Measurements from ENCODE around the gene ASPHD2.

ASPHD2 gene

DNA sequence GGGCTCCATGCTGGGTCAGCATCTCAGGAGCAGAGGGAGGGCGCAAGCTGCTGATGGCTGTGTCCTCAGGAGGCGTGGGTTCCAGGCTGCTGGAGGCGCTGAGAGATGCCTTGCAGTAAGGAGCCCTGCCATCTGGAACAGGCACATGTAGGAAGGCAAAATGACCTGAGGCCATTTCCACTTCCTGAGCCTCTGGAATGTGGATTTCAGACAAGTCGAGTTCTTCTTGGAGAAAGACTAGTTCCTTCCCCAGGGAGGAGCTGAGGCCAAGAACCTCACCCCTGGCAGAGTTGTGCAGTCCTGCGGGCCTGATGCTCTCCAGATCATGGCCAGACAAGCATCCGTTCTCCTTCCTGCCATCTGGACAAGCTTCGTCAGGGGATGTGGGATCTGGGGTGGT, 35.3 kb downstream of the ASPHD2 start:
- H3K36me3 ChIP-seq (ENCODE audit: control insufficient read depth in 2 of 2, insufficient read depth in 1 of 2, low read length in 2 of 2), result peaks cover 32 to 97% of the 10 kb centered on the region in 2 experiments
- no peak overlapping the region for H3K27ac ChIP-seq (ENCODE audit: extremely low read depth, low read depth, low read length)
- no peaks in the 10 kb centered on the region; the same call in 1 of the 2 replicates for H3K4me1 ChIP-seq (ENCODE audit: control insufficient read depth, insufficient read depth, low read length)
- TF ChIP-seq ZNF248 (tag by site-specific recombination; IDR thresholded peaks at IDR 0.05) (no peak), ZNF394 (tag by site-specific recombination; IDR thresholded peaks at IDR 0.05; ENCODE audit: borderline replicate concordance) (no peak), ZNF521 (tag by site-specific recombination; IDR thresholded peaks at IDR 0.05) (no peak), ZNF501 (tag by site-specific recombination; IDR thresholded peaks at IDR 0.05) (no peak), ZNF175 (tag by site-specific recombination; IDR thresholded peaks at IDR 0.05) (no peak), TCF7L2 (IDR thresholded peaks at IDR 0.05; ENCODE audit: borderline replicate concordance, low read depth, low read length) (no peak), ZNF664 (tag by site-specific recombination; IDR thresholded peaks at IDR 0.05) (no peak), ZNF701 (tag by site-specific recombination; IDR thresholded peaks at IDR 0.05) (no peak), ZSCAN30 (tag by site-specific recombination; IDR thresholded peaks at IDR 0.05) (no peak)
- TF ChIP-seq, protein P1, sequence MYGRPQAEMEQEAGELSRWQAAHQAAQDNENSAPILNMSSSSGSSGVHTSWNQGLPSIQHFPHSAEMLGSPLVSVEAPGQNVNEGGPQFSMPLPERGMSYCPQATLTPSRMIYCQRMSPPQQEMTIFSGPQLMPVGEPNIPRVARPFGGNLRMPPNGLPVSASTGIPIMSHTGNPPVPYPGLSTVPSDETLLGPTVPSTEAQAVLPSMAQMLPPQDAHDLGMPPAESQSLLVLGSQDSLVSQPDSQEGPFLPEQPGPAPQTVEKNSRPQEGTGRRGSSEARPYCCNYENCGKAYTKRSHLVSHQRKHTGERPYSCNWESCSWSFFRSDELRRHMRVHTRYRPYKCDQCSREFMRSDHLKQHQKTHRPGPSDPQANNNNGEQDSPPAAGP (tag by site-specific recombination; IDR thresholded peaks at IDR 0.05), result no peak
- TF ChIP-seq, protein P2, sequence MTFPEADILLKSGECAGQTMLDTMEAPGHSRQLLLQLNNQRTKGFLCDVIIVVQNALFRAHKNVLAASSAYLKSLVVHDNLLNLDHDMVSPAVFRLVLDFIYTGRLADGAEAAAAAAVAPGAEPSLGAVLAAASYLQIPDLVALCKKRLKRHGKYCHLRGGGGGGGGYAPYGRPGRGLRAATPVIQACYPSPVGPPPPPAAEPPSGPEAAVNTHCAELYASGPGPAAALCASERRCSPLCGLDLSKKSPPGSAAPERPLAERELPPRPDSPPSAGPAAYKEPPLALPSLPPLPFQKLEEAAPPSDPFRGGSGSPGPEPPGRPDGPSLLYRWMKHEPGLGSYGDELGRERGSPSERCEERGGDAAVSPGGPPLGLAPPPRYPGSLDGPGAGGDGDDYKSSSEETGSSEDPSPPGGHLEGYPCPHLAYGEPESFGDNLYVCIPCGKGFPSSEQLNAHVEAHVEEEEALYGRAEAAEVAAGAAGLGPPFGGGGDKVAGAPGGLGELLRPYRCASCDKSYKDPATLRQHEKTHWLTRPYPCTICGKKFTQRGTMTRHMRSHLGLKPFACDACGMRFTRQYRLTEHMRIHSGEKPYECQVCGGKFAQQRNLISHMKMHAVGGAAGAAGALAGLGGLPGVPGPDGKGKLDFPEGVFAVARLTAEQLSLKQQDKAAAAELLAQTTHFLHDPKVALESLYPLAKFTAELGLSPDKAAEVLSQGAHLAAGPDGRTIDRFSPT (tag by site-specific recombination; IDR thresholded peaks at IDR 0.05), result no peak
- TF ChIP-seq, protein P3, sequence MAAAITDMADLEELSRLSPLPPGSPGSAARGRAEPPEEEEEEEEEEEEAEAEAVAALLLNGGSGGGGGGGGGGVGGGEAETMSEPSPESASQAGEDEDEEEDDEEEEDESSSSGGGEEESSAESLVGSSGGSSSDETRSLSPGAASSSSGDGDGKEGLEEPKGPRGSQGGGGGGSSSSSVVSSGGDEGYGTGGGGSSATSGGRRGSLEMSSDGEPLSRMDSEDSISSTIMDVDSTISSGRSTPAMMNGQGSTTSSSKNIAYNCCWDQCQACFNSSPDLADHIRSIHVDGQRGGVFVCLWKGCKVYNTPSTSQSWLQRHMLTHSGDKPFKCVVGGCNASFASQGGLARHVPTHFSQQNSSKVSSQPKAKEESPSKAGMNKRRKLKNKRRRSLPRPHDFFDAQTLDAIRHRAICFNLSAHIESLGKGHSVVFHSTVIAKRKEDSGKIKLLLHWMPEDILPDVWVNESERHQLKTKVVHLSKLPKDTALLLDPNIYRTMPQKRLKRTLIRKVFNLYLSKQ (tag by site-specific recombination; IDR thresholded peaks at IDR 0.05; ENCODE audit: borderline replicate concordance), result no peak
- no peak overlapping the region for H3K4me3 ChIP-seq (ENCODE audit: low read depth, low read length)
- CTCF ChIA-PET, result interaction anchor here (0.7 to 10.4 kb wide), 5 partner anchors 12 to 1615 kb away, joined by 3 to 267 read pairs (median 4); no protein-coding TSS in a partner anchor
- POLR2A ChIA-PET, result no interaction called here
- H3K9me3 ChIP-seq (ENCODE audit: control insufficient read depth, insufficient read depth, low read depth, low read length), result no peaks in the 10 kb centered on the region

DNA sequence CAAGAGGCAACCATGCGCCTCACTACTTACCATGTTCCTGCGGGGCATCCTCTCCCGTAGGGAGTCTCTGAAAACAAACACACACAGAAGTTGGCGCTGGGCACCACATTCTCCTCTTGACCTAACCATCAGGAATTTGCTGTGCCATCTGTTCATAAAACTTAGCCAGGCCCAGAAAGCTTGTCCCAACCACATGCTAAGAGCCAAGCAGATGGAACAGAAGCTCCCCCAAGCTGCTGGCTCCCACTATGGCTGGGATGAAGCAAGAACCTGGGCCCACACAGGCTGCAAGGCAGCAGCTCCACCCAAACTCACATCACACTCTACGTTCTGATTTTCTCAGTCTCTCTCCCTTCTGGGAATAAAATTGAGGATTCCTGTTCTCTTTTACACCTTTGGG, 37.1 kb downstream of the ASPHD2 start:
- POLR2A ChIA-PET, result no interaction called here
- CTCF ChIA-PET, result interaction anchor here (0.6 to 10.4 kb wide), 3 partner anchors 68 to 181 kb away, joined by 3 to 267 read pairs (median 195); no protein-coding TSS in a partner anchor
- Histone ChIP-seq H3K4me3 (ENCODE audit: low read depth, low read length) (no peak overlapping the region), H3K27ac (ENCODE audit: extremely low read depth, low read depth, low read length) (no peak overlapping the region), H3K36me3 (ENCODE audit: control insufficient read depth in 2 of 2, insufficient read depth in 1 of 2, low read length in 2 of 2) (peaks cover 35 to 98% of the 10 kb centered on the region in 2 experiments), H3K4me1 (ENCODE audit: control insufficient read depth, insufficient read depth, low read length) (no peaks in the 10 kb centered on the region; the same call in 1 of the 2 replicates), H3K9me3 (ENCODE audit: control insufficient read depth, insufficient read depth, low read depth, low read length) (no peaks in the 10 kb centered on the region)
- TF ChIP-seq, protein P4, sequence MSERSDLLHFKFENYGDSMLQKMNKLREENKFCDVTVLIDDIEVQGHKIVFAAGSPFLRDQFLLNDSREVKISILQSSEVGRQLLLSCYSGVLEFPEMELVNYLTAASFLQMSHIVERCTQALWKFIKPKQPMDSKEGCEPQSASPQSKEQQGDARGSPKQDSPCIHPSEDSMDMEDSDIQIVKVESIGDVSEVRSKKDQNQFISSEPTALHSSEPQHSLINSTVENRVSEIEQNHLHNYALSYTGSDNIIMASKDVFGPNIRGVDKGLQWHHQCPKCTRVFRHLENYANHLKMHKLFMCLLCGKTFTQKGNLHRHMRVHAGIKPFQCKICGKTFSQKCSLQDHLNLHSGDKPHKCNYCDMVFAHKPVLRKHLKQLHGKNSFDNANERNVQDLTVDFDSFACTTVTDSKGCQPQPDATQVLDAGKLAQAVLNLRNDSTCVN (tag by site-specific recombination; optimal IDR thresholded peaks at IDR 0.05), result no peak
- no peak for TF ChIP-seq ZNF214 (tag by site-specific recombination; IDR thresholded peaks at IDR 0.05; ENCODE audit: borderline replicate concordance)
- TF ChIP-seq, protein P5, sequence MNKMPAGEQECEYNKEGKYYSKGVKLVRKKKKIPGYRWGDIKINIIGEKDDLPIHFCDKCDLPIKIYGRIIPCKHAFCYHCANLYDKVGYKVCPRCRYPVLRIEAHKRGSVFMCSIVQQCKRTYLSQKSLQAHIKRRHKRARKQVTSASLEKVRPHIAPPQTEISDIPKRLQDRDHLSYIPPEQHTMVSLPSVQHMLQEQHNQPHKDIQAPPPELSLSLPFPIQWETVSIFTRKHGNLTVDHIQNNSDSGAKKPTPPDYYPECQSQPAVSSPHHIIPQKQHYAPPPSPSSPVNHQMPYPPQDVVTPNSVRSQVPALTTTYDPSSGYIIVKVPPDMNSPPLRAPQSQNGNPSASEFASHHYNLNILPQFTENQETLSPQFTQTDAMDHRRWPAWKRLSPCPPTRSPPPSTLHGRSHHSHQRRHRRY (tag by site-specific recombination; IDR thresholded peaks at IDR 0.05), result no peak
- TF ChIP-seq, protein P6, sequence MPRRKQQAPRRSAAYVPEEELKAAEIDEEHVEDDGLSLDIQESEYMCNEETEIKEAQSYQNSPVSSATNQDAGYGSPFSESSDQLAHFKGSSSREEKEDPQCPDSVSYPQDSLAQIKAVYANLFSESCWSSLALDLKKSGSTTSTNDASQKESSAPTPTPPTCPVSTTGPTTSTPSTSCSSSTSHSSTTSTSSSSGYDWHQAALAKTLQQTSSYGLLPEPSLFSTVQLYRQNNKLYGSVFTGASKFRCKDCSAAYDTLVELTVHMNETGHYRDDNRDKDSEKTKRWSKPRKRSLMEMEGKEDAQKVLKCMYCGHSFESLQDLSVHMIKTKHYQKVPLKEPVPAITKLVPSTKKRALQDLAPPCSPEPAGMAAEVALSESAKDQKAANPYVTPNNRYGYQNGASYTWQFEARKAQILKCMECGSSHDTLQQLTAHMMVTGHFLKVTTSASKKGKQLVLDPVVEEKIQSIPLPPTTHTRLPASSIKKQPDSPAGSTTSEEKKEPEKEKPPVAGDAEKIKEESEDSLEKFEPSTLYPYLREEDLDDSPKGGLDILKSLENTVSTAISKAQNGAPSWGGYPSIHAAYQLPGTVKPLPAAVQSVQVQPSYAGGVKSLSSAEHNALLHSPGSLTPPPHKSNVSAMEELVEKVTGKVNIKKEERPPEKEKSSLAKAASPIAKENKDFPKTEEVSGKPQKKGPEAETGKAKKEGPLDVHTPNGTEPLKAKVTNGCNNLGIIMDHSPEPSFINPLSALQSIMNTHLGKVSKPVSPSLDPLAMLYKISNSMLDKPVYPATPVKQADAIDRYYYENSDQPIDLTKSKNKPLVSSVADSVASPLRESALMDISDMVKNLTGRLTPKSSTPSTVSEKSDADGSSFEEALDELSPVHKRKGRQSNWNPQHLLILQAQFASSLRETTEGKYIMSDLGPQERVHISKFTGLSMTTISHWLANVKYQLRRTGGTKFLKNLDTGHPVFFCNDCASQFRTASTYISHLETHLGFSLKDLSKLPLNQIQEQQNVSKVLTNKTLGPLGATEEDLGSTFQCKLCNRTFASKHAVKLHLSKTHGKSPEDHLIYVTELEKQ (tag by site-specific recombination; IDR thresholded peaks at IDR 0.05; ENCODE audit: borderline replicate concordance), result no peak
- no peak for TF ChIP-seq ZEB2 (tag by site-specific recombination; IDR thresholded peaks at IDR 0.05)
- no peak for TF ChIP-seq ZNF37A (tag by site-specific recombination; IDR thresholded peaks at IDR 0.05)
- TF ChIP-seq, protein P7, sequence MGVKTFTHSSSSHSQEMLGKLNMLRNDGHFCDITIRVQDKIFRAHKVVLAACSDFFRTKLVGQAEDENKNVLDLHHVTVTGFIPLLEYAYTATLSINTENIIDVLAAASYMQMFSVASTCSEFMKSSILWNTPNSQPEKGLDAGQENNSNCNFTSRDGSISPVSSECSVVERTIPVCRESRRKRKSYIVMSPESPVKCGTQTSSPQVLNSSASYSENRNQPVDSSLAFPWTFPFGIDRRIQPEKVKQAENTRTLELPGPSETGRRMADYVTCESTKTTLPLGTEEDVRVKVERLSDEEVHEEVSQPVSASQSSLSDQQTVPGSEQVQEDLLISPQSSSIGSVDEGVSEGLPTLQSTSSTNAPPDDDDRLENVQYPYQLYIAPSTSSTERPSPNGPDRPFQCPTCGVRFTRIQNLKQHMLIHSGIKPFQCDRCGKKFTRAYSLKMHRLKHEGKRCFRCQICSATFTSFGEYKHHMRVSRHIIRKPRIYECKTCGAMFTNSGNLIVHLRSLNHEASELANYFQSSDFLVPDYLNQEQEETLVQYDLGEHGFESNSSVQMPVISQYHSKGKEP (tag by site-specific recombination; IDR thresholded peaks at IDR 0.05), result no peak
- TF ChIP-seq ZIC2 (tag by site-specific recombination; IDR thresholded peaks at IDR 0.05), result no peak

All from HEK293 (cell line).